ENCODE data around the gene TNS3. TPM values are rescaled to one million over a fixed set of nuclear protein-coding genes. Genes with fewer than 3 reads are reported as not detected.

TNS3 gene
- total and polyA plus RNA-seq, 9 of the 15 experiments (the other 6 are each of a cell fraction or from before 2014, with no cell fraction given) = 0.20 TPM; not detected in 8

GRCh38 chr7:47479821-47480575 lies 101.9 kb downstream of the TNS3 start:
- no TSS peak for BruUV-seq (replicated peaks)
- no peak overlapping the region for H3K9ac ChIP-seq (ENCODE audit: insufficient read depth in 1 of 2, low read depth in 2 of 2, low read length in 2 of 2)
- H3K79me2 ChIP-seq (ENCODE audit: control insufficient read depth, insufficient read depth, low read length) = no peaks in the 10 kb centered on the region
- ChIA-PET CTCF (ENCODE audit: low intra/inter-chr PET ratio) (no interaction called here), POLR2A (no interaction called here)
- H2AFZ ChIP-seq (ENCODE audit: low read depth, low read length) = no peak overlapping the region
- 2% methylated on average over 12 of the region's 12 CpGs for WGBS (ENCODE audit: insufficient coverage, low coverage, missing lambda C conversion rate)
- H3K27me3 ChIP-seq (ENCODE audit: control insufficient read depth in 2 of 2, insufficient read depth in 2 of 2, low read length in 2 of 2) = peaks cover 0 to 55% of the 10 kb centered on the region in 2 experiments; a peak in 3 of 5 replicates
- H3K4me2 ChIP-seq (ENCODE audit: insufficient read depth, low read length) = no peak overlapping the region
- no peak for TF ChIP-seq JUNB (CRISPR knock-in tag; conservative IDR thresholded peaks at IDR 0.05)
- no peak for FAIRE-seq
- H3K27ac ChIP-seq (ENCODE audit: extremely low read depth, low read depth, low read length) = no peak overlapping the region
- no peaks in the 10 kb centered on the region for H3K9me3 ChIP-seq (replicated peaks; ENCODE audit: control insufficient read depth, insufficient read depth, low read depth, low read length)
- H3K9me1 ChIP-seq (ENCODE audit: control insufficient read depth, insufficient read depth, low read length) = no peaks in the 10 kb centered on the region
- no peak overlapping the region for H3K4me3 ChIP-seq
- peaks cover 5 to 14% of the 10 kb centered on the region in 2 experiments for H3K4me1 ChIP-seq (replicated peaks in 1 of 2; ENCODE audit: control insufficient read depth in 2 of 2, insufficient read depth in 2 of 2, low read length in 2 of 2)
- intact Hi-C loops (cut with micrococcal nuclease) (no loop called here), in situ Hi-C loops (cut with MboI) (no loop called here)
- no peak for ATAC-seq
- DNase-seq (ENCODE audit: extremely low read depth in 1 of 4, low spot score in 3 of 4) = no peak
- peaks cover 3% of the 10 kb centered on the region for H4K20me1 ChIP-seq (replicated peaks; ENCODE audit: control insufficient read depth, insufficient read depth, low read length)
- H3K36me3 ChIP-seq (ENCODE audit: control insufficient read depth, insufficient read depth, low read length) = no peaks in the 10 kb centered on the region

DNA sequence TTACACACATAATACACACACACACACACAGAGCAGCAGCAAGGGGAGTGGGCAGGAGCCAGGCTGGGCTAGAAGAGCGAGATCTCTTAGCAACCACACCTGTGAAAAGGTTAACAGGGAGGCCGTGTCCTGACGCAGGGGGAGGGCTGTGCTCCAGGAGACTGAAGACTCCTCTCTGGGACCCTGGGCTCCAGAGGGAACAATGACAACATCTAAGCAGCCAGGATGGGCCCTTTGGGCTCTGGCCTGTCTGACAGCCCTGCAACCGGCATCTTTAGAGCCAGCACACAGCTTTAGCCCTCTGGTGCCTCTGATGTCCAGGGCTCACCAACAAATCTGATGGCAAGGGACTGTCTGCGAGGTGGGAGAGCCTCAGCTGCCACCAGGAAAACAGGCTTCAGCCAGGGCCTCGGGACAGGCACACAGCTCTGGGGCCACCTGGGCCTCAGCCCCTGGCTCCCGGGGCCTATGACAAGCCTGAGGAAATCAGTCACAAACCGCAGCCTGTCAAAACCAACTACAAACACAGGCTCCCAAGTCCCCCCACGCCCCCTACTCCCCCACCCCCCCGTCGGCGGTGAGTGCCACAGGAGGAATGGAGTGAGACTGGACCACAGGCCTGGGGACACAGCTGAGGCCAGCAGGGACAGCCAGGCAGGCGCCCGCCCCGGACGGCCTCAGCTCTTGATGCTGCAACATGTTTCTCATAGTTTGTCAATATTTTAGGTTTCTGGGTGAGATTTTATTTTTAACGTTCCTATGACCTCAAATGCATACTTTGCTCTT lies 102.8 kb downstream of the TNS3 start:
- POLR2A ChIA-PET = interaction anchor here (0.6 kb wide), 1 partner anchor 31 kb away, joined by 4 read pairs; no protein-coding TSS in a partner anchor
- WGBS (ENCODE audit: insufficient coverage, low coverage, missing lambda C conversion rate) = 4% methylated on average over 15 of the region's 17 CpGs
- H3K9ac ChIP-seq (ENCODE audit: insufficient read depth in 1 of 2, low read depth in 2 of 2, low read length in 2 of 2) = no peak overlapping the region
- no peak overlapping the region for H3K4me3 ChIP-seq
- DNase-seq (ENCODE audit: extremely low read depth in 1 of 4, low spot score in 3 of 4) (no peak), ATAC-seq (no peak), FAIRE-seq (no peak)
- no peaks in the 10 kb centered on the region for H3K9me1 ChIP-seq (ENCODE audit: control insufficient read depth, insufficient read depth, low read length)
- peaks cover 8% of the 10 kb centered on the region for H4K20me1 ChIP-seq (replicated peaks; ENCODE audit: control insufficient read depth, insufficient read depth, low read length)
- no peaks in the 10 kb centered on the region for H3K36me3 ChIP-seq (ENCODE audit: control insufficient read depth, insufficient read depth, low read length)
- no peak overlapping the region for H3K27ac ChIP-seq (ENCODE audit: extremely low read depth, low read depth, low read length)
- no TSS peak for BruUV-seq (replicated peaks)
- no peak overlapping the region for H3K4me2 ChIP-seq (ENCODE audit: insufficient read depth, low read length)
- TF ChIP-seq SLC30A9 (CRISPR knock-in tag; IDR thresholded peaks at IDR 0.05) (no peak), MECOM (CRISPR knock-in tag; IDR thresholded peaks at IDR 0.05) (no peak), PHF8 (IDR thresholded peaks at IDR 0.05; ENCODE audit: borderline replicate concordance, low read length) (no peak)
- H3K79me2 ChIP-seq (ENCODE audit: control insufficient read depth, insufficient read depth, low read length) = no peaks in the 10 kb centered on the region
- H3K4me1 ChIP-seq (replicated peaks in 1 of 2; ENCODE audit: control insufficient read depth in 2 of 2, insufficient read depth in 2 of 2, low read length in 2 of 2) = peaks cover 10 to 22% of the 10 kb centered on the region in 2 experiments
- intact Hi-C loops (cut with micrococcal nuclease) = no loop called here
- in situ Hi-C loops (cut with MboI) = no loop called here
- no peak overlapping the region for H2AFZ ChIP-seq (ENCODE audit: low read depth, low read length)
- no peaks in the 10 kb centered on the region for H3K9me3 ChIP-seq (replicated peaks; ENCODE audit: control insufficient read depth, insufficient read depth, low read depth, low read length)
- H3K27me3 ChIP-seq (ENCODE audit: control insufficient read depth in 2 of 2, insufficient read depth in 2 of 2, low read length in 2 of 2) = peaks cover 0 to 46% of the 10 kb centered on the region in 2 experiments; a peak in 3 of 5 replicates
- CTCF ChIA-PET (ENCODE audit: low intra/inter-chr PET ratio) = no interaction called here
